ENCODE data around the gene SPRYD3.

Gene SPRYD3

GRCh38 chr12:53063708-53064612 is 15.2 kb downstream of the SPRYD3 start:
- DNase-seq (ENCODE audit: low read depth in 2 of 2): no peak

DNA sequence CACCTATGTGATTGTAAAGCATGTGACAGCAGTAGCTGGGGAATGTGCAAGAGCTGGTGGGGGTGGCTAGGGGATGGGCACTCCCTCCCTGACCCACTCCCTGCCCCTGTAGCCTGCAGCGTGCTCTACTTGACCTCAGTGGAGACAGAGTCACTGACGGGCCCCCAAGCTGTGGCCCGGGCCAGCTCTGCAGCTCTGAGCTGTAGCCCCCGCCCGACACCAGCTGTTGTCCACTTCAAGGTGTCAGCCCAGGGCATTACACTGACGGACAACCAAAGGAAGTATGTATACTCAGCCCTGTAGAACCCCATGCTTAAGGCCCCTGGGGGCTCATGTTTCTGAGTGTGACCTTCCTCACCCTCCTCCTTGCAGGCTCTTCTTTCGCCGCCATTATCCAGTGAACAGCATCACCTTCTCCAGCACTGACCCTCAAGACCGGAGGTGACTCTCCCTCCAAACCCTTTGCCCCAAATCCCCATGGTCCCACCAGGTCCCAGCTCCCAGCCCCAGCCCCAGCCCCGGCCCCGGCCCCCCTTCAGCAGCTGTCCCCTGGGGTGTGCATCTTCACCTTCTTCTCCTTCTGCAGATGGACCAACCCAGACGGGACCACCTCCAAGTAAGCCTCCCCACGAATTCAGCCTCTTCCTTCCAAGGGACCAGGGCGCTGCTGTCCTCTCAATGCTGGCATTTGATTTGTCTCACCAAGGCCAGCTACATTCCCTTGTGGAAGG is 16.0 kb downstream of the SPRYD3 start:
- DNase-seq (ENCODE audit: low read depth in 2 of 2): no peak

DNA sequence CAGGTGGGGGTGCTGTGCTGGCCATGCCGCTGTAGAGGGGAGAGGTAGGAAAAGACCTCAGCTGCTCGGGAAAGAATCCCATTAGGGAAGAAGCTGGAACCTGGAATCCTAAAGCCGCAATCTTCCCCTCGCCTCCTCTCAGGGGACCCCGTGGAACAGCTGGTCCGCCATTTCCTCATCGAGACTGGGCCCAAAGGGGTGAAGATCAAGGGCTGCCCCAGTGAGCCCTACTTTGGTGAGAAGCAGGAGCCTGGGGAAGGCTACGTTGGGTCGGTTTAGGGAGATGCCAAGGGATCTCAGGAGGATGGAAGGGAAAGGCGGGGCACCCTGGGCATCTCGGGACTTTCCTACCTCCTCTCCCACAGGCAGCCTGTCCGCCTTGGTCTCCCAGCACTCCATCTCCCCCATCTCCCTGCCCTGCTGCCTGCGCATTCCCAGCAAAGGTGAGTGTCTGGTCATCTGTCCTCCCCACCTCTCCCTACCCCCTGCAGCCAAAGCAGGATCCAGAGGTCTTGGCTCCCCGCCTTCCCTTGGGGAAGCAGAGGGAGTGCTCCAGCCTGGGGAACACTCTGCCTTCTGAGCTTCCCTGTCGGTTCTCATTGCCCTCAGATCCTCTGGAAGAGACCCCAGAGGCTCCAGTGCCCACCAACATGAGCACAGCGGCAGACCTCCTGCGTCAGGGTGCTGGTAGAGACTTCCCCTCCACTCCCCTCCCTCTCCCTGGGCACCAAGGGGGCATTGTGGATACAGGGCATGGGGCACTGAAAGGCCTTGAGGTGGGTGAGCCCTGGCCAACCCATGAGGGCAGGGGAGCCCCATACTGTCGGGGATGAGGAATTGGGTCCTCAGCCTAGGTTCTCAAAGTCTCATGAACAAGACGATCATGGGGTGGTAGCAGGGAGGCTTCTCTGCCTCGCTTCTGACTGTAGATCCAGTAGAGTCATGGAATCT is 16.9 kb downstream of the SPRYD3 start:
- DNase-seq (ENCODE audit: low read depth in 2 of 2): no peak

- no peak for DNase-seq (ENCODE audit: low read depth in 2 of 2)
These were observed 17.7 kb downstream of the SPRYD3 start for GRCh38 chr12:53061404-53062010.

GRCh38 chr12:53060721-53061276 is 18.4 kb downstream of the SPRYD3 start:
- no peak for DNase-seq (ENCODE audit: low read depth in 2 of 2)

DNA sequence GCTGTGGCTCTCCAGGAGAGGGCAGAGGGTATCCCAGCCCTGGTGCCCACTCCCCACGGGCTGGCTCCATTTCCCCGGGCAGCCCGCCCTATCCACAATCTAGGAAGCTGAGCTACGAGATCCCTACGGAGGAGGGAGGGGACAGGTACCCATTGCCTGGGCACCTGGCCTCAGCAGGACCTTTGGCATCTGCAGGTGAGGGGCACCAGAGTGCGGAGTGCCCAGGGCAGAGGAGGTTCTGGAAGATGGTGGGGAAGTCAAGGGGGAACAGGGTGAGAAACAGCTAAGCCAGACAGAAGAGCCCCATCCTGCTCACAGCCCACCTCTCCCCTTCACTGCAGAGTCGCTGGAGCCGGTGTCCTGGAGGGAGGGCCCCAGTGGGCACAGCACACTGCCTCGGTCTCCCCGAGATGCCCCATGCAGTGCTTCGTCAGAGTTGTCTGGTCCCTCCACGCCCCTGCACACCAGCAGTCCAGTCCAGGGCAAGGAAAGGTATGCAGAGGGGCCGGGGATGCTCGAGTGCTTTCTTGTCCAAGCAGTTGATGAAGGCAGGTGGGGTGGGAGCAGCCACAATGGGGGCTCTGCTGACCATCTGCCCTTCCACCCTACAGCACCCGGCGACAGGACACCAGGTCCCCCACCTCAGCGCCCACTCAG is 19.0 kb downstream of the SPRYD3 start:
- DNase-seq (ENCODE audit: low read depth in 2 of 2): no peak

DNA sequence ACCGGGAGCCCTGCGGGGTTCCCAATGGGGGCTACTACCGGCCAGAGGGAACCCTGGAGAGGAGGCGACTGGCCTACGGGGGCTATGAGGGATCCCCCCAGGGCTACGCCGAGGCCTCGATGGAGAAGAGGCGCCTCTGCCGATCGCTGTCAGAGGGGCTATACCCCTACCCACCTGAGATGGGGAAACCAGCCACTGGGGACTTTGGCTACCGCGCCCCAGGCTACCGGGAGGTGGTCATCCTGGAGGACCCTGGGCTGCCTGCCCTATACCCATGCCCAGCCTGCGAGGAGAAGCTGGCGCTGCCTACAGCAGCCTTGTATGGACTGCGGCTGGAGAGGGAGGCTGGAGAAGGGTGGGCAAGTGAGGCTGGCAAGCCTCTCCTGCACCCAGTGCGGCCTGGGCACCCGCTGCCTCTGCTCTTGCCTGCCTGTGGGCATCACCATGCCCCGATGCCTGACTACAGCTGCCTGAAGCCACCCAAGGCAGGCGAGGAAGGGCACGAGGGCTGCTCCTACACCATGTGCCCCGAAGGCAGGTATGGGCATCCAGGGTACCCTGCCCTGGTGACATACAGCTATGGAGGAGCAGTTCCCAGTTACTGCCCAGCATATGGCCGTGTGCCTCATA is 19.6 kb downstream of the SPRYD3 start:
- no peak for DNase-seq (ENCODE audit: low read depth in 2 of 2)

GRCh38 chr12:53058674-53059433 is 20.3 kb downstream of the SPRYD3 start:
- DNase-seq (ENCODE audit: low read depth in 2 of 2): no peak

- DNase-seq (ENCODE audit: low read depth in 2 of 2): no peak
These were observed 21.2 kb downstream of the SPRYD3 start for GRCh38 chr12:53057816-53058500.

DNA sequence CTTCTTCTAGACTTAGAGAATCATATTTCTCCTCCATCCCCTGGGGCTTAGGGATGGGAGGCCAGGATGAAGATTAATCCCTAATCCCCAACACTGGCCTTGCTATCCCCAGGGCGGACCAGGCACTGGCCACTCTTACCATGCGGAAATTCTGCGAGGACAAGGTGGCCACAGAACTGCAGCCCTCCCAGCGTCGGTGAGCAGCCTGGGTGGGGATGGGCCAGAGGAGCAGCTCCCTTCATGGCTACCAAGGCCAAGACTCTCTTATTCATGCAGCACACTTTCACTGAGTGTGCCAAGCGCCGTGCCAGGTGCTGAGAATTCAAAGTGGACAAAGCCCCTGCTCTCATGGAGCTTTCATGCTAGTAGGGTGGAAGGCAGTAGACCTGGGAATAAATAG is 22.3 kb downstream of the SPRYD3 start:
- no peak for DNase-seq (ENCODE audit: low read depth in 2 of 2)

GRCh38 chr12:53056296-53056695 is 22.9 kb downstream of the SPRYD3 start:
- no peak for DNase-seq (ENCODE audit: low read depth in 2 of 2)

GRCh38 chr12:53055471-53056266 is 23.5 kb downstream of the SPRYD3 start:
- DNase-seq (ENCODE audit: low read depth in 2 of 2): no peak

DNA sequence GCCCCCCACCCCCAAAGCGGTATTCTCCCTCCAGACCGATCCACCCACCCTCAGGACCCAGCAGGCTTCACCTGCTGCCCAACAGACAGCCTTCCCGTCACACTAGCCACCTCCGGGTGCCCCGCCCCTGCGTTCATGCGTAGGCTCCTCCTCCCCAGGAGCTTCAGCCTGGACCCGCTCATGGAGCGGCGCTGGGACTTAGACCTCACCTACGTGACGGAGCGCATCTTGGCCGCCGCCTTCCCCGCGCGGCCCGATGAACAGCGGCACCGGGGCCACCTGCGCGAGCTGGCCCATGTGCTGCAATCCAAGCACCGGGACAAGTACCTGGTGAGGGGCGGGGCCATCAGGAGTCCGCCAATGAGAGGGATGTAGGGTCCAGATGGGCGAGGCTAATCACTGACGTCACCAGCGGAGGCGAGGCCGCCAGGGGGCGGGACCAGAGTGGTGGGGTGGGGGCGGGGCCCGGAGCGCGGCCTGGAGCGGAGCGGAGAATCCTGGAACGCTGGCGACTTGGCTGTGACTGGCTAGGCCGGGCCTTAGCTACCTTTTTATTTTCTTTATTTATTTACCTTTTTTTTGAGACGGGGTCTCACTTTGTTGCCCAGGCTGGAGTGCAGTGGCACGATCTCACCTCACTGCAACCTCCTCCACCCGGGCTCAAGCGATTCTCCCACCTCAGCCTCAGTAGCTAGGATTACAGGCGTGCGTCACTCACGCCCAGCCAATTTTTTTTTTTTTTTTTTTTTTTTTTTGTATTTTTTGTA is 24.9 kb downstream of the SPRYD3 start:
- DNase-seq (ENCODE audit: low read depth in 2 of 2): peak; percentile 82 to 89

DNA sequence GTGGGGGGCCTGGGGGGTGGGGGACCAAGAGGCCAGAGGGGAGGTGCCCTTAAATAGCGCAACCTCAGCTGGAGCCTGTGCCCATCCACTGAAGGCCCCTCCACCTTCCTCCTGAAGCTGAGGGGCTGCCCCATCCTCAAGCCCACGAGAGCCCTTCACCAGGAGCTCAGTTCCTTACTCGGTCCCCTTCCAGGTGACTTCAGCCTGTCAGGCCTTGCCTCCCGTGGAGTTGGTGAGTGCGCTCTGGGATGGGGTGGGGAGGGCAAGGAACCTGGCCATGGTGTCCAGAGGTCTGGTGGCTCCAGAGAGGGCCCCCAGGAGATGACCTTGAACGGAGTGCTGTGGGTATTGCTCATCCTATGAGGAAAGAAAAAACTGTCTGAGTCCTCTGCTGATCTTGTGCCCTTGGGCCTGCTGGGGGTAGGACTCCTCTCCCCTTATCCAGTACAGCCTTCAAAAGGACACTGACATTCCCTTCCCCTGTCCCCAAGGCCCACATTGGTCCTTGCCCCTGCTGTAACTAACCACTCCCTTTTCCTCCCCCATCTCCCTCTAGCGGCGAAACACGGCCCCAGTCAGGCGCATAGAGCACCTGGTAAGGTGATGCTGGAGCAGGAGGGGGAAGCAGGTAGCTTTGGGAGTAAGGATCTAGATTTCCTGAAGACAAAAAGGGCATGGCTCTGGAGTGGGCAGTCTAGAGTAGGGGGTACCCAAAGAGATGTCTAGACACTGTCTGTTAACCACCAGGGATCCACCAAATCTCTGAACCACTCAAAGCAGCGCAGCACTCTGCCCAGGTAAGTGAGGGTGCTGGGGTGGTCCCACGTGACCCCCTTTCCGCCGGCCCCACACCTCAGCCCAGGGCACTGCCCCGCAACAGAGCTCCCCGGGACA is 25.7 kb downstream of the SPRYD3 start:
- peak in 1 of 2 donors; percentile 31 for DNase-seq (ENCODE audit: low read depth in 2 of 2)

DNA sequence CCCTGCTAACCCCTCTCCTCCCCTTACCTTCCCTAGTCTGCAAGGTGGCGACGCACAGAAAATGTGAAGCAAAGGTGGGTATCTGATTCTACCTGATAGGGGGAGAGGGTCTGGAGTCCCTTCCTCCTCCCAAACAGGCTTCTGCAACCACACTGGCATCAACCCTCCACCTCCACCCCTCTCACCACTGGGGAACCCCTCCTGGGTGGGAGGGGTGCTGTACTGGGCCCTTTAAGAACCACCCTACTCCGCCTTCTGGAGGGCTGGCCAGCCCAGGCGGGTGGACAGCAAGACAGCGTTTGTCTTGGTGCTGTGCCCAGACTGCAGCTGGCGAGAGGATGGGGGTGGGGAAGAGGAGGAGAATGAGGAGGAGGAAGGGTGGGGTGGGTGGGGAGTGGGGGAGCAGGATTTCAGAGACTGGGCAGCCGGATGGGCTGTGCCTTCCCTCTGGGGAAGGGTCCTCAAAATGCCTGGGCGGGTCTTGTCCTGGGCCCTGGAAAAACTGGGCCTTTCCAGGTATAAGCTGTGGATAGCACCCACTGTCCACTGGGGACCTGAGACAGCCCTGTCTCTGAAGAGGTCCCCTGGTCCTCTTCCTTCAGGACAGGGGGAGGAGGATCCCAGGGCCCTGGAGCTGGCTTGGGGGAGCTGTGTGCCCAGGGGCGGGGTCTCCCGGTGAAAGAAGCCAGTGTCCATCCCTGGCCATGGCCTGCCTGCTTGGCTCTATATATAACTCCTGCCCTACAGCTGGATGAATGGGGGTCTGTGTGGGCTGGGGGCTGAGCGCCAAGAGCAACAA is 26.6 kb downstream of the SPRYD3 start:
- DNase-seq (ENCODE audit: low read depth in 2 of 2): no peak
